HTR-8/SVneo (cell line): ENCODE results near the gene RFLNA.

Experiments used
- DNase-seq: peaks from one replicate; pipeline ENCODE4 v3.0.0; 2011; ENCODE audit warnings: low spot score, mixed read lengths; ENCODE audit not compliant: insufficient read length
- FAIRE-seq: peaks from 2 replicates; lab custom pipeline; 2011; peaks lifted over from hg19 to GRCh38; lab: Jason Lieb, UNC

The RFLNA gene

DNA sequence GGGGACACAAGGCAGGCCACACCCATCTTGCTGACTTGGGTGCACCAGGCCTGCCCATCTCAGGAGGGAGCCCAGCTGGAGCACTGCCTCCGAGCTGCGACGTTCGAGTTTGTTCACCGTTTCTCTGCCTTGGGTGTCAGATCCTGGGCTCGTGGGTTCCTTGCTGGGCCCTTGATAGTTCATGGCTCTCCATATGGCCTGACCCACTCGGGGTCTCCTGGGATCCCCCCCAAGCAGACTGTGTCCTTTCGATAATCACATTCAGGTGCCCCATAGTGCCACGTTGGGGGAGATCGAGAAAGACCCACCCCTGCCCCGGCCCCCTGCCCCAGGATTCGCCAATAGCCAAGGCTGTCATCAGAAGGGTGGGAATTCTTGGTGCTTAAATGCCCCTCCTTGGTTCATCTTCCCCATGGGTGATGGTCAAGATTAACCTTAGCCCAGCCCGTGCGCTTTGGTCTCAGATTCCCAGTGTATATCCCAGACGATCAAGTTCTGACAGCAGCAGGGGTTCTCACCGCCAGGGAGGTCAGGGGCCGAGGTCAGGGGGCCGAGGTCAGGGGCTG lies 7.4 kb downstream of the RFLNA start:
- DNase-seq (no peak), FAIRE-seq (no peak)

- FAIRE-seq: no peak
- DNase-seq: no peak
Observed at GRCh38 chr12:124302807-124303578, 8.1 kb downstream of the RFLNA start.

DNA sequence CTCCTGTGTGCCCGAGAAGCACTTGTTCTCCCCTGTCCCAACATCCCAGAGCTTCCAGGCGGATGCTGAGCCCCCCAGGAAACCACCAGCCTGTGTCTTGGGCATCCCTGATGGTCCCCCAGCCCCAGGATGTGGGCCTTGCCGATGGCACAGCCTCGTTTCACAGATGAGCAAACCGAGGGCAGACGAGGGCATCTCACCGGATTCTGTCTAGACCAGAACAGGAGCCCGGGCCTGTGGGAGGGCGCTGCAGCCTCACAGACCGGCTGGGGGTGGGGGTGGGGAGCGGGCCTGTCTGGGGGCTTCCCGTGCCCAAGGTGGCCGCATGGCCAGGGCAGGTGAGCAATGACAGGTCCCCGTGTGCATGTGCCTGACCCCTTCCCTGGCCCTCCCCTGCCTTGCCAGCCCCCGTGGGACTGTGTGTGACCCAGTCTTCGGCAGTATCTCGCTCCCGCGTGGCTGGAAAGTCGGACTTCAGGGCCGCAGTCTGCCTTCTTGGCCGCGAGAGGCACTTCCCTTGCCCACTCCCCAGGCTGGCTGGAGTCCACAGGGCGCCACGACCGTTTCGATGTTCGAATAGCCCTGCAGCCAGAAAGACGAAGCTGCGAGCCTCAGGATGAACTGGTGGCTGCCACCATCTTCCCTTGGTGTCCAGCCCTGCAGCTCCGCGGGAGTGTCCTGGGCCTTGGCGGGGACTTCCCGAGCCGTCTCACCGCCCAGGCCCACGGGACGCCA lies 8.9 kb downstream of the RFLNA start:
- FAIRE-seq (no peak), DNase-seq (no peak)

DNA sequence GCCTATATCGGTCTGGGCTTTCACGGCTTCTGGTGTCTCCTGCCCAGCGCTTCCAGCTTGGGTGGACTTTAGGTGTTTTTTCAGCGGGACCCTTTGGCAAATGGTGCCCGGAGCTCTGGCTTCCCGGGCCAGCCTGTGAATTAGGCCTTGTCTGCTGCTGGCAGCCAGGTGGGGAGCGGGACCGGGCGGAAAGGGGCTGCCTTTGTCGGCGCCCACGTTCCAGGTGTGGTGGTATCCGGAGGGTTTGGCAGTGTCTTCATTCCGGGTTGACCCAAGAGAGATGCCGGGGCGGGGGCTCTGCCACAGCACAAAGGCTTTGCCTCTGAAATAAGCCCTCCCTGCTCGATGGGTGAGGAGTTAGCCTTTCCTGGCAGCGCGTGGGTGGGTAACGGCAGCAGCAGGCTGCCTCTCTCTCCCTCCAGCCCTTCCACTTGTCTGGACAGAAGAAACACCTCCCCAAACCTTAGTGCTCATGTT lies 9.5 kb downstream of the RFLNA start:
- DNase-seq (no peak), FAIRE-seq (no peak)

DNA sequence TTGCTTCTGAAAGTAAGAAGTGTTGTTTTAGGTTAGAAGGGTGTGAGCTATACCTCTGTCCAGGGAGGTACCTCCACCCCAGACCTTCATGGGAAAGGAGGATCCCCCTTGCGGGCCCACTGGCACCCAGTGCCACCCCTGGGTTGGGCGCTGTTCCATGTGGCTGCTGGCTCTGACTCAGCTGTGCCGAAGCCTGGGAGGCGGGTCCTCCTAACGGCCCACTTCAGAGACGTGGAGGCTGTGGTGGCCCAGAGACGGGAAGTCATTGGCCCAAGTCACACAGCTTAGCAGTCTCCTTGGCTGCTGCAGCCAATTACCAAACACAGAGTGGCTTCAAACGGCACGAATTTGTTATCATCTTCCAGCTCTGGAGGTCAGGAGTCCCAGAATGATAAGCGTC lies 10.2 kb downstream of the RFLNA start:
- no peak for DNase-seq
- FAIRE-seq: no peak

- DNase-seq (no peak), FAIRE-seq (no peak)
Observed at GRCh38 chr12:124305776-124306685, 11.1 kb downstream of the RFLNA start.

GRCh38 chr12:124306686-124307555 lies 12.0 kb downstream of the RFLNA start:
- no peak for FAIRE-seq

GRCh38 chr12:124307556-124307825 lies 12.6 kb downstream of the RFLNA start:
- no peak for FAIRE-seq
- no peak for DNase-seq

More at GRCh38 chr12:124306686-124307555, 12.0 kb downstream of the RFLNA start:
- no peak for DNase-seq

DNA sequence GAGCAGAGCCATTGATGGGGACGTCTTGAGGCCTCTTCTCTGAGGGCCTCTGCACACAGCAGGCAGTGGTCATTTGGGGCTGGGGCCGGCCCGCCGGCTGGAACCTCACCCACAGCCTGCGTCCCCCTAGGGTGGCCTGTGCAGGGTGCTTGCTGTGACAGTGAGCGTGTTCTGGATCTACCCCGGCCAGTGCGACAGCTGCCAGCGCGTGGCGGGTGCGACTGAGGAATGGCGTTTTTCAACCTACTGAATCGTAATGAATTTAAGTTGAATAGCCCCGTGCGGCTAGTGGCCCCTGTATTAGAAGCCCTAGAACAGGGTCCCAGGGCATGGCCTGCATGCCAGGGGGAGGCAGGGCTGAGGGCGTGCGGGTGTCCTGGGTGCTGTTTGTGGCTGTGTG lies 13.8 kb downstream of the RFLNA start:
- no peak for FAIRE-seq
- DNase-seq: no peak

DNA sequence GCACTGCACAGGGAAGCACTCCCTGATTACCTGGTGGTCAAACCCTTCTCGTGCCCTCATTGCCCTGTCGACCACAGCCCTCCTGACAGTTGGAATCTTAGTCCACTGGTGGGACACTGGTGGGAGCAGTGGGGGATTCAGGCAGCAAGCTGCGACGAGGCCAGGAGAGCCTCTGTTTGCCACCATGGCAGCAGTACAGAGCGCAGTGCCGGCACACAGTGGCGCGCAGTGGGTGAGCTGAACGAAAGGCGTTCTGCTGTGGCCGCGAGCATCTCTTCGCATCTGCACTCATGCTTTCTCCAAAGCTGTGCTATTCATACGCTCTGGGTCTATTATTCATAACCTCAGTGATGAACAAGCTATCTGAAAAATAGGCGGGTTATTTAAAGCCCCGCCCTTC lies 14.3 kb downstream of the RFLNA start:
- no peak for DNase-seq
- FAIRE-seq: no peak

DNA sequence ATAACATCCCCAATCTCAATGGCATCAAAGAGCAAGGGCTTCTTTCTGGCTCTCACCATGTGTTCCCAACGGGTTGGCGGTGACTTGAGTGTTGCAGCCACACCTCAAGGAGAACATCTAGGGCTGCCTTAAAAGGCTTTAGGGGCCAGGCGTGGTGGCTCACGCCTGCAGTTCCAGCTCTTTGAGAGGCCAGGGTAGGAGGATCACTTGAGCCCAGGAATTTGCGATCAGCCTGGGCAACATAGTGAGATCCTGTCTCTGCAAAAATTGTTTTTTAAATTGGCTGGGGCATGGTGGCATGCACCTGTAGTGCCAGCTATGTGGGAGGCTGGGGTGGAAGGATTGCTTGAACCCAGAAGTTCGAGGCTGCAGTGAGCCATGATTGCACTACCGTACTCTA lies 14.9 kb downstream of the RFLNA start:
- FAIRE-seq (no peak), DNase-seq (no peak)

DNA sequence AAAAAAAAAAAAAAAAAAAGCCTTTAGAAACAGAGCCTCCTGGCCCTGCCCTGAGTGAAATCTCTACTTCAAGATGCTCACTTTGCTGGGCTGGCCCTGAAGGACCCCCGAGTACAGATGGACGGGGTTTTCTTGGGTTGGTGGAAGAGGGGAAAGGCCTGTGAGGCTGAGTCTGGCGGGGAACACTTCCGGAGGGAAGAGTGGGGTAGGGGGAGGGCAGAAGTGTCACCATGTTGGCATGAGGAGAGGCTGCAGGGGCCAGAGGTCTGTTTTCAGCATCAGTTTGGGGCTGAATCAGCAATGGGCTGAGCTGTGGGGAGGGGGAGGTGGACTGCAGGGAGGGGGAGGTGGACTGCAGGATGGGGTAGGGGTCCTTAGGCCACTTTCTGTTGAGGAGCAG lies 15.3 kb downstream of the RFLNA start:
- no peak for DNase-seq
- FAIRE-seq: no peak

DNA sequence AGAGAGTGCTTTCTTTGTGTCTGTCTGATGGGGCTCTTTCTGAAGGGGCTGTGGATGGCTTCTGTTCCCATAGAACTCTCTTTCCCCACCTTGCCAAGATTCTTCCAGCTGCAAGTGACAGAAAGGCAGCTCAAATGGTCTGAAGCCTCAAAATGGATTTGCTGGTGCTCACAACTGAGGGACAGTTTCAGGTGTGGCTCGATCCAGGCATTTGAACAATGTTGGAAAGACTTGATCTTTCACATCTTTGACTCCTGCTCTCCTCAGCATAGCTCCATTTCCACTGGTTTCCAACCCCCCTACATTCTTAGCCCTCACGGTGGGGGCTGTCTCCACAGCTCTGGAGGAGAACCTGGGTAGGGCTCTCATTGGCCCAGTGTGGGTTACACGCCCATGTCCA lies 15.9 kb downstream of the RFLNA start:
- DNase-seq (no peak), FAIRE-seq (no peak)

- DNase-seq (no peak), FAIRE-seq (no peak)
Observed at GRCh38 chr12:124311292-124312109, 16.6 kb downstream of the RFLNA start.

- FAIRE-seq: no peak
- no peak for DNase-seq
Observed at GRCh38 chr12:124312601-124313000, 17.7 kb downstream of the RFLNA start.

DNA sequence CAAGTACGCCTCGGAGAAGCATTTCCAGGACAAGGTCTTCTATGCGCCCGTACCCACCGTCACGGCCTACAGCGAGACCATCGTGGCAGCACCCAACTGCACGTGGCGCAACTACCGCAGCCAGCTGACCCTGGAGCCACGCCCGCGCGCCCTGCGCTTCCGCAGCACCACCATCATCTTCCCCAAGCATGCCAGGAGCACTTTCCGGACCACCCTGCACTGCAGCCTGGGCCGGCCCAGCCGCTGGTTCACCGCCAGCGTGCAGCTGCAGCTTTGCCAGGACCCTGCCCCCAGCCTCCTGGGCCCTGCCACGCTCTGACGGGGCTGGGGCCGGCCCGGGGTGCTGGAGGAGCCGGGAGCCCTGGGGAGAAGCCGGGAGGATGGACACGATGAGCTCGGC lies 19.3 kb downstream of the RFLNA start:
- DNase-seq: no peak
- no peak for FAIRE-seq

DNA sequence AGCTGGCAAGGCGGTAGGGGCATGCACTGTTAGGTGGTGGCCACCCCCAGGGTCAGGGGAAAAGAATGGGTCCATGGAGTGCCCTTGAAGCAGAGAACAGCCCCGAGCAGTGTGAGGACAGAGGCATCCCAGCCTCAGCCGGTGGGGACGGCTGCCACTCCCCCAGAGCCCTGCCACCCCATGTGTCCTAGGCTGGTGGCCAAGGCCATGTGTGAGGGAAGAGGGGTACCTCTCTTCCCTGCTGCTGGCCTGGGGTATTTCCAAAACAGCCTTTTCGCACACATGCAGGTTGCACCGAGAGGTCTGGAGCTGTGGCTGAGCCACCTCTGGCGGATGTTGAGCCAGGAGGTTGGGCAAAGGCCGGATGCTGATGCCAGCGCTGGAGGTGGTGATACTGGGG lies 19.9 kb downstream of the RFLNA start:
- no peak for DNase-seq

GRCh38 chr12:124315372-124316044 lies 20.6 kb downstream of the RFLNA start:
- FAIRE-seq (no peak), DNase-seq (no peak)

More for the DNA sequence above, 19.9 kb downstream of the RFLNA start:
- FAIRE-seq: no peak
